ENCODE results near the gene HAUS6.
"Not testable (repeated sequence)": the region's sequence is repeated elsewhere in the genome, so short reads cannot be mapped to it uniquely, and the experiment has no call there.

The HAUS6 gene

GRCh38 chr9:19102631-19103345 lies at the start of gene HAUS6:
Gene HAUS6, minus strand, starts transcription at chr9:19102904. Its CDS starts 253 bp downstream, at chr9:19102651.
- peak; percentile 98 to 99 for DNase-seq

GRCh38 chr9:19152160-19152498 lies 49.4 kb upstream of the HAUS6 start:
- DNase-seq, result not testable (repeated sequence)

GRCh38 chr9:19151425-19152159 lies 48.9 kb upstream of the HAUS6 start:
- no peak for DNase-seq

- no peak for DNase-seq
Observed at GRCh38 chr9:19149230-19149629, 46.5 kb upstream of the HAUS6 start.

- DNase-seq, result peak in 1 of 2 experiments; percentile 38
Observed at GRCh38 chr9:19148187-19148586, 45.5 kb upstream of the HAUS6 start.

- DNase-seq, result no peak
Observed at GRCh38 chr9:19146441-19147024, 43.8 kb upstream of the HAUS6 start.

GRCh38 chr9:19145881-19146280 lies 43.2 kb upstream of the HAUS6 start:
- DNase-seq, result no peak

GRCh38 chr9:19140259-19140658 lies 37.6 kb upstream of the HAUS6 start:
- no peak for DNase-seq

GRCh38 chr9:19138084-19138483 lies 35.4 kb upstream of the HAUS6 start:
- no peak for DNase-seq

- no peak for DNase-seq
Observed at GRCh38 chr9:19137282-19137681, 34.6 kb upstream of the HAUS6 start.

GRCh38 chr9:19136129-19136528 lies 33.4 kb upstream of the HAUS6 start:
- DNase-seq, result no peak

GRCh38 chr9:19133549-19134345 lies 31.0 kb upstream of the HAUS6 start:
- no peak for DNase-seq

- no peak for DNase-seq
Observed at GRCh38 chr9:19130436-19130835, 27.7 kb upstream of the HAUS6 start.

GRCh38 chr9:19127871-19128500 lies 25.3 kb upstream of the HAUS6 start:
- DNase-seq, result no peak

GRCh38 chr9:19124430-19124793 lies 21.7 kb upstream of the HAUS6 start:
- DNase-seq, result no peak

GRCh38 chr9:19122490-19123042 lies 19.9 kb upstream of the HAUS6 start:
- no peak for DNase-seq

- no peak for DNase-seq
Observed at GRCh38 chr9:19120877-19121276, 18.2 kb upstream of the HAUS6 start.

- no peak for DNase-seq
Observed at GRCh38 chr9:19119801-19120440, 17.2 kb upstream of the HAUS6 start.

GRCh38 chr9:19119246-19119645 lies 16.5 kb upstream of the HAUS6 start:
- no peak for DNase-seq

GRCh38 chr9:19117039-19117716 lies 14.5 kb upstream of the HAUS6 start:
- no peak for DNase-seq

- DNase-seq, result no peak
Observed at GRCh38 chr9:19116107-19116790, 13.5 kb upstream of the HAUS6 start.

Data from NCI-H2081 (cell line).